GM12801 (cell line): ENCODE results near the gene DUSP9.

Experiments
- CTCF ChIP-seq: IDR thresholded peaks from one replicate; pipeline ENCODE4 v1.5.1; 2011; ENCODE audit warnings: control low read depth; ENCODE audit not compliant: insufficient read length; ENCODE audit errors: extremely low read depth

DUSP9 gene

GRCh38 chrX:153612413-153612812 is 34.6 kb upstream of the DUSP9 start:
- TF ChIP-seq CTCF: no peak

GRCh38 chrX:153614818-153615217 is 32.2 kb upstream of the DUSP9 start:
- no peak for TF ChIP-seq CTCF

- TF ChIP-seq CTCF: no peak
Measured at GRCh38 chrX:153620576-153620975, 26.4 kb upstream of the DUSP9 start.

- no peak for TF ChIP-seq CTCF
Measured at GRCh38 chrX:153621949-153622598, 24.9 kb upstream of the DUSP9 start.

- TF ChIP-seq CTCF: no peak
Measured at GRCh38 chrX:153622661-153623309, 24.2 kb upstream of the DUSP9 start.

- TF ChIP-seq CTCF: no peak
Measured at GRCh38 chrX:153623310-153624029, 23.5 kb upstream of the DUSP9 start.

GRCh38 chrX:153624196-153625091 is 22.6 kb upstream of the DUSP9 start:
- no peak for TF ChIP-seq CTCF
